GM12878 (cell line): Measurements from ENCODE around the gene PRR5. TPM values are rescaled to one million over a fixed set of nuclear protein-coding genes. Genes with fewer than 3 reads are reported as not detected.

Experiments
- ATAC-seq: fragments of 200-7000 bp; cut with Tn5 transposase; 3 replicates; pipeline ENCODE4 v1.9.1; 2020; ENCODE audit warnings: mild to moderate bottlenecking, moderate library complexity
- BruUV-seq: library from RNA; stranded (reverse); fragments of 400-500 nt; replicated peaks from 2 replicates; lab custom pipeline; 2021; lab: Mats Ljungman, UMichigan
- CTCF ChIA-PET: fragments of 300-600 bp; sonication (Branson Sonifier 250); formaldehyde crosslinking; extraction: SDS; loops from one replicate; lab custom pipeline; 2021; ENCODE audit warnings: inconsistent platforms; lab: Yijun Ruan, JAX
- POLR2A ChIA-PET: fragments of 350-600 bp; formaldehyde crosslinking; extraction: SDS; loops from one replicate; lab custom pipeline; 2021; ENCODE audit warnings: inconsistent platforms; lab: Charles Lee
- RAD21 ChIA-PET: fragments of 300-600 bp; sonication (Branson Sonifier 250); formaldehyde crosslinking; loops from one replicate; lab custom pipeline; 2023; ENCODE audit warnings: antibody characterized with exemption; ENCODE audit not compliant: unreplicated experiment; lab: Charles Lee
- SMC1A ChIA-PET: fragments of 300-600 bp; sonication (Branson Sonifier 250); formaldehyde crosslinking; loops from one replicate; lab custom pipeline; 2023; ENCODE audit not compliant: unreplicated experiment, uncharacterized antibody; lab: Charles Lee
- DNase-seq: peaks from one replicate; pipeline ENCODE4 v3.0.0-alpha.2; 2011; ENCODE audit warnings: low read depth, low spot score
- FAIRE-seq: peaks from 3 replicates; lab custom pipeline; 2011; peaks lifted over from hg19 to GRCh38; lab: Jason Lieb, UNC
- H2AFZ ChIP-seq: 2 replicates; pipeline ENCODE4 v1.6.0; 2011; ENCODE audit warnings: low read depth, low read length, control low read depth; ENCODE audit not compliant: control insufficient read depth
- H3K27ac ChIP-seq: 2 replicates; pipeline ENCODE4 v1.5.1; 2011; ENCODE audit warnings: control low read depth; ENCODE audit not compliant: control insufficient read depth, insufficient read depth
- H3K27me3 ChIP-seq, 2 experiments: replicated peaks in 1 of 2; 2 replicates each; pipeline versions ENCODE4 v1.6.0 to v1.6.1; 2011; ENCODE audit warnings: low read length in 1 of 2; ENCODE audit not compliant: control insufficient read depth in 2 of 2, insufficient read depth in 2 of 2
- H3K36me3 ChIP-seq, 2 experiments: 2 replicates each; pipeline ENCODE4 v1.5.1; 2011; ENCODE audit warnings: low read length in 1 of 2; ENCODE audit not compliant: control insufficient read depth in 2 of 2, insufficient read depth in 2 of 2
- H3K4me1 ChIP-seq: 2 replicates; pipeline ENCODE4 v1.6.1; 2011; ENCODE audit warnings: mild to moderate bottlenecking, low read length, moderate library complexity, mixed read lengths; ENCODE audit not compliant: control insufficient read depth, insufficient read depth
- H3K4me2 ChIP-seq: 2 replicates; pipeline ENCODE4 v1.6.0; 2011; ENCODE audit warnings: control low read depth; ENCODE audit not compliant: control insufficient read depth, insufficient read depth
- H3K4me3 ChIP-seq: fragments of 200-600 bp; sonication (generic); 2 replicates; pipeline ENCODE4 v1.5.1; 2016
- H3K79me2 ChIP-seq: 2 replicates; pipeline ENCODE4 v1.6.0; 2011; ENCODE audit warnings: low read length; ENCODE audit not compliant: control insufficient read depth, insufficient read depth
- H3K9ac ChIP-seq: 2 replicates; pipeline ENCODE4 v1.8.0; 2011; ENCODE audit warnings: low read length, control low read depth, mixed read lengths; ENCODE audit not compliant: control insufficient read depth, insufficient read depth
- H3K9me3 ChIP-seq: replicated peaks from 3 replicates; pipeline ENCODE4 v1.5.1; 2011; ENCODE audit warnings: mild to moderate bottlenecking, low read length; ENCODE audit not compliant: control insufficient read depth, insufficient read depth
- H4K20me1 ChIP-seq: 2 replicates; pipeline ENCODE4 v1.6.0; 2011; ENCODE audit not compliant: control insufficient read depth, insufficient read depth
- BCLAF1 ChIP-seq: fragments of 450-650 bp; IDR thresholded peaks from 2 replicates; pipeline ENCODE4 v1.6.1; 2017; ENCODE audit warnings: antibody characterized with exemption, mild to moderate bottlenecking, moderate library complexity
- CREM ChIP-seq: IDR thresholded peaks from 2 replicates; pipeline ENCODE4 v1.6.1; 2014; ENCODE audit warnings: antibody characterized with exemption, low read depth
- LARP7 ChIP-seq: fragments of 450-650 bp; IDR thresholded peaks from 2 replicates; pipeline ENCODE4 v1.6.1; 2017; ENCODE audit warnings: mild to moderate bottlenecking
- WGBS: methylation state at CpG from one replicate; pipeline ENCODE4 v1.1.6; 2016; ENCODE audit warnings: low lambda C conversion rate; ENCODE audit not compliant: insufficient replicate concordance, insufficient coverage; ENCODE audit errors: missing lambda C conversion rate; 5-methylcytosine and 5-hydroxymethylcytosine counted together
- in situ Hi-C: fragments of 300-500 bp; cut with MboI; formaldehyde crosslinking; loops from 9 replicates; pipeline ENCODE4 v1.14.3; 2018; ENCODE audit warnings: mixed read lengths
- intact Hi-C: fragments of 100-400 bp; cut with micrococcal nuclease; formaldehyde crosslinking; loops from one replicate; pipeline ENCODE4 v1.14.2; 2022; ENCODE audit not compliant: unreplicated experiment
- polyA plus RNA-seq, 11 experiments: library from polyadenylated mRNA; depleted of rRNA in 4 of 11; unstranded in 6 of 11; stranded (reverse) in 5 of 11; fragments of >200 nt; fragmentation: Nextera tagmentation in 4 of 11; fragmentation: Illumina TruSeq in 1 of 11; extraction: Ambion mirVana in 4 of 11; extraction: Trizol in 1 of 11; gene quantifications; 1 replicate in 1 of 11; 2 replicates in 10 of 11; pipeline versions ENCODE4 v1.2.1 to v1.2.3, GENCODE V29; 2011 to 2016; ENCODE audit warnings: inconsistent platforms in 2 of 11, missing spikeins in 2 of 11, low read depth in 1 of 11
- total RNA-seq, 4 experiments: library from RNA; depleted of rRNA in 3 of 4; stranded (reverse); fragments of >200 nt in 3 of 4; fragmentation: Illumina TruSeq in 1 of 4; extraction: Trizol in 1 of 4; gene quantifications; 2 replicates each; pipeline versions ENCODE4 v1.2.1 to v1.2.3, GENCODE V29; 2013 to 2021

PRR5 gene
- total and polyA plus RNA-seq, 10 of the 15 experiments (the other 5 are each of a cell fraction or from before 2014, with no cell fraction given): 0.03 to 9.4 (median 1.5) TPM

DNA sequence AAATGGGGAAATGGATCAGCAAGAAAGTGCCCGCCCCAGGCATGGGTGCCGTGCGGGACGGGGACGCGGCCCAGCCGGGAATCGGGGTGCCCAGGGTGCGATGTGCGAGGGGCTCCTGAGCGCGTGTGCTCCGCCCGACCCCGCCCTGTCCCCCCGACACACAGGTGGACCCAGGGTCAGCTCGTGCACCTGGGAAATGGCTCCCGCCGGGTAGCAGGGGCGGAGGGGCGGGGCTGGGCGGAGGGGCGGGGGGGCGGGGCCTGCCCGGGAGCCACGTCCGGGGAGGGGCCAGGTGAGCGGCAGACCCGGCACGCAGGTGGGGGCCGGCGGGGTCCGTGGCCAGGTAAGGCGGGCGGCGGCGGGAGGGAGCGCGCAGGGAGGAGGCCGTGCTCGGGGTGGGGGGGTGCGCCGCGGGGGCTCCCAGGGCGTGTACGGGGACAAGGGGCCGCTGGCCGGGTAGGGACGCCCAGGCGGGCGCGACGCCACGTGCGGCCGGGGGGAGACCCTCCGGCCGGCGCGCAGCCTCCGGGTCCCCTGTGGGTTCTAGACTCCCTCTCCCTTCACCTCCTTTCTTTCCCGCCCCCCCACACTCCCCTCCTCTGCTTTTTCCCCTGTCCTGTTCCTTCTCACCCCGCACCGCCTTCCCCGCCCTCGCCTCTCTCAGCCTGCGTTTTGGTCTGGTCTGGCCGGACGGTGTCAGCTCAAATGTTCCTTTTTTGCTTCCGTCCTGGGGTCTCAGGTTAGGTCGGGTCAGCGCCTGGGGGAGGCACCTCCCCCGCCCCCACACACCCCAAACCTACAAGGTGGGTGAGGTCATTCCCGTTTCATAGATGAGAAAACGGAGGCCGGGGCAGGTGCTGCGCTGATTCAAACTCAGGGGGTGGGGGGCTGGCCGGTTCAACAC, 50.5 kb downstream of the PRR5 start, which contains the start of gene ARHGAP8:
TSS of gene ARHGAP8 (plus strand) at position 291 of the 904 bp plus-strand sequence. CDS start 33,953 bp downstream, outside the sequence.
- Histone ChIP-seq H3K27me3 (peaks cover 2 to 3% of the 10 kb centered on the region in 2 experiments; a peak in 3 of 4 replicates), H3K9ac (no peak within 1 kb of the TSS), H4K20me1 (no peaks in the 10 kb centered on the region), H3K36me3 (no peaks in the 10 kb centered on the region), H3K27ac (no peak within 1 kb of the TSS), H3K79me2 (no peaks in the 10 kb centered on the region), H3K4me3 (no peak within 1 kb of the TSS), H3K4me1 (no peaks in the 10 kb centered on the region), H3K4me2 (no peak within 1 kb of the TSS), H2AFZ (no peak within 1 kb of the TSS), H3K9me3 (no peaks in the 10 kb centered on the region; the same call in 2 of the 3 replicates)
- in situ Hi-C loops: no loop called here
- RAD21 ChIA-PET: no interaction called here
- POLR2A ChIA-PET: no interaction called here
- 51% methylated on average over 22 of the region's 78 CpGs for WGBS
- FAIRE-seq (no peak), DNase-seq (no peak), ATAC-seq (no peak)
- CTCF ChIA-PET: no interaction called here
- no TSS peak for BruUV-seq
- intact Hi-C loops: no loop called here
- SMC1A ChIA-PET: interaction anchor here (0.8 kb wide), 1 partner anchor 1738 kb away, joined by 4 read pairs; no protein-coding TSS in a partner anchor
- TF ChIP-seq CREM (no peak), LARP7 (no peak), BCLAF1 (no peak)
